Calu3 (cell line): Measurements from ENCODE around the gene TDRD3. TPM values are rescaled to one million over a fixed set of nuclear protein-coding genes. Genes with fewer than 3 reads are reported as not detected.
"Not testable (repeated sequence)": the region's sequence is repeated elsewhere in the genome, so short reads cannot be mapped to it uniquely, and the experiment has no call there.

Experiments
- BruUV-seq: library from RNA; stranded (reverse); fragments of 400-500 nt; replicated peaks from 2 replicates; lab custom pipeline; 2021; lab: Mats Ljungman, UMichigan
- CTCF ChIA-PET: fragments of 300-600 bp; sonication (Branson Sonifier 250); formaldehyde crosslinking; loops from one replicate; lab custom pipeline; 2022; ENCODE audit warnings: antibody characterized with exemption; lab: Charles Lee
- DNase-seq: peaks from one replicate; pipeline ENCODE4 v3.0.0; 2022
- H3K27ac Mint-ChIP-seq: one replicate; pipeline ENCODE4 v1.8.0; 2022; ENCODE audit warnings: mixed read lengths; ENCODE audit not compliant: unreplicated experiment
- H3K27me3 Mint-ChIP-seq: one replicate; pipeline ENCODE4 v1.8.0; 2022; ENCODE audit warnings: mixed read lengths; ENCODE audit not compliant: unreplicated experiment
- H3K36me3 Mint-ChIP-seq: one replicate; pipeline ENCODE4 v1.8.0; 2022; ENCODE audit warnings: mild to moderate bottlenecking, moderate library complexity, mixed read lengths; ENCODE audit not compliant: insufficient read depth, unreplicated experiment
- H3K4me1 Mint-ChIP-seq: one replicate; pipeline ENCODE4 v1.8.0; 2022; ENCODE audit warnings: mild to moderate bottlenecking, low read depth, mixed read lengths; ENCODE audit not compliant: unreplicated experiment
- H3K4me3 Mint-ChIP-seq: one replicate; pipeline ENCODE4 v1.8.0; 2022; ENCODE audit warnings: mild to moderate bottlenecking, low read depth, moderate library complexity, mixed read lengths; ENCODE audit not compliant: unreplicated experiment
- H3K9me3 Mint-ChIP-seq: one replicate; pipeline ENCODE4 v1.8.0; 2022; ENCODE audit warnings: low read depth, mixed read lengths; ENCODE audit not compliant: unreplicated experiment
- intact Hi-C: fragments of 100-400 bp; cut with micrococcal nuclease; formaldehyde crosslinking; loops from one replicate; pipeline ENCODE4 v1.10.0; 2022; ENCODE audit not compliant: unreplicated experiment
- total RNA-seq: library from RNA; stranded (reverse); gene quantifications from 2 replicates; pipeline ENCODE4 v1.2.3, GENCODE V29; 2022
- TF ChIP-seq, protein P1 (sequence below): fragments of 200-600 bp; IDR thresholded peaks from one replicate; pipeline ENCODE4 v1.8.0; 2022; ENCODE audit warnings: antibody characterized with exemption; ENCODE audit not compliant: unreplicated experiment

Gene TDRD3
- total RNA-seq, 1 experiment from 2014 or later = 5.6 TPM

DNA sequence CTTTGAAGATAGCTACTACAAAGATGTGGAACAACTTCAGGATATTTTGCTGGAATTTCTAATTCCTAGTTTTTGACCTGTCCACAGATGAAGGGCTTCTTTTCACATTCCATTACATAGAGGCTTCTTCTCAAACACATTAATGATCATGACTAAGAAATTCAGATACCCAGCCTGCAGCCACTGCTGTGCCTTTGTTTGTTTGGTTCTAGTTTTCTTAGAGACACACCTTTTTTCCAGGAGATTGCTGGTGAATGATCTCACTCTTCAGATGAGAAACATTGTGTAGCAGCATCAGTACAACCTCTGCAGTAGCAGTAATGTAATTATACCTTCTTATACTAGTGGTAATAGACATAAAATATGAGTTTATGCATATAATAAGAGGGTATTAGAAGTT lies 5.0 kb downstream of the TDRD3 start:
- no TSS peak for BruUV-seq
- Mint-ChIP-seq H3K9me3 (no peaks in the 10 kb centered on the region), H3K4me3 (no peak overlapping the region), H3K4me1 (peaks cover 15% of the 10 kb centered on the region), H3K27me3 (no peaks in the 10 kb centered on the region), H3K36me3 (peaks cover 10% of the 10 kb centered on the region), H3K27ac (no peak overlapping the region)
- TF ChIP-seq, protein P1, sequence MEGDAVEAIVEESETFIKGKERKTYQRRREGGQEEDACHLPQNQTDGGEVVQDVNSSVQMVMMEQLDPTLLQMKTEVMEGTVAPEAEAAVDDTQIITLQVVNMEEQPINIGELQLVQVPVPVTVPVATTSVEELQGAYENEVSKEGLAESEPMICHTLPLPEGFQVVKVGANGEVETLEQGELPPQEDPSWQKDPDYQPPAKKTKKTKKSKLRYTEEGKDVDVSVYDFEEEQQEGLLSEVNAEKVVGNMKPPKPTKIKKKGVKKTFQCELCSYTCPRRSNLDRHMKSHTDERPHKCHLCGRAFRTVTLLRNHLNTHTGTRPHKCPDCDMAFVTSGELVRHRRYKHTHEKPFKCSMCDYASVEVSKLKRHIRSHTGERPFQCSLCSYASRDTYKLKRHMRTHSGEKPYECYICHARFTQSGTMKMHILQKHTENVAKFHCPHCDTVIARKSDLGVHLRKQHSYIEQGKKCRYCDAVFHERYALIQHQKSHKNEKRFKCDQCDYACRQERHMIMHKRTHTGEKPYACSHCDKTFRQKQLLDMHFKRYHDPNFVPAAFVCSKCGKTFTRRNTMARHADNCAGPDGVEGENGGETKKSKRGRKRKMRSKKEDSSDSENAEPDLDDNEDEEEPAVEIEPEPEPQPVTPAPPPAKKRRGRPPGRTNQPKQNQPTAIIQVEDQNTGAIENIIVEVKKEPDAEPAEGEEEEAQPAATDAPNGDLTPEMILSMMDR = no peak
- CTCF ChIA-PET = interaction anchor here (0.7 kb wide), 1 partner anchor 58 kb away, joined by 4 read pairs; no protein-coding TSS in a partner anchor
- intact Hi-C loops = no loop called here
- DNase-seq = no peak

DNA sequence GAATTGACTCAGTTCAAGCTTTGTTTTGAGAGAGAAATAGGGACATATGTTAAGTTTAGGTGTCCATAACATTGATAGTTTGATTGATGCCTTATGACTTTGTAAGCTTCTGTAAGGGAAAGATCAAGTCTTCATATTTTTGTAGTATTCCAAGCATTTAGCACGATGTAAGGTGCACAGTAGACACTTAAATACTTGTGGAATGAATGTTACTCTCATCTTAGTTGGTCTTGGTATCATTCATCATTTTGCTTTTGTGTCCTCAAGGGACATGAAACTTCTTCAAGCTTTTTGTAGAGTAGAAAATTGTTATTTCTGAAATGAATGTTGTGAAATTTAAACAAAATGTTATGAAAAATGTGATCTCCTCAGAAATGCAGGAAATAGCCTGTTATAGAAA lies 10.1 kb downstream of the TDRD3 start:
- no TSS peak for BruUV-seq
- DNase-seq = no peak
- intact Hi-C loops = no loop called here
- TF ChIP-seq, protein P1 = no peak
- Mint-ChIP-seq H3K27ac (no peak overlapping the region), H3K27me3 (no peaks in the 10 kb centered on the region), H3K4me3 (no peak overlapping the region), H3K4me1 (no peaks in the 10 kb centered on the region), H3K9me3 (no peaks in the 10 kb centered on the region), H3K36me3 (no peaks in the 10 kb centered on the region)
- CTCF ChIA-PET = no interaction called here

DNA sequence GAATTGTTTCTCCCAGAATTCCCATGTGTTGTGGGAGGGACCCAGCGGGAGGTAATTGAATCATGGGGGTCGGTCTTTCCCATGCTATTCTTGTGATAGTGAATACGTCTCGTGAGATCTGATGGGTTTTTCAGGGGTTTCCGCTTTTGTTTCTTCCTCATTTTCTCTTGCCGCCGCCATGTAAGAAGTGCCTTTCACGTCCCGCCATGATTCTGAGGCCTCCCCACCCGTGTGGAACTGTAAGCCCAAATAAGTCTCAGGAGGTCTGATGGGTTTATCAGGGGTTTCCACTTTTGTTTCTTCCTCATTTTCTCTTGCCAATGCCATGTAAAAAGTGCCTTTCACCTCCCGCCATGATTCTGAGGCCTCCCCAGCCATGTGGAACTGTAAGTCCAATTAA lies 10.8 kb downstream of the TDRD3 start:
- DNase-seq, H3K27me3 Mint-ChIP-seq, H3K27ac Mint-ChIP-seq, CTCF ChIA-PET, H3K9me3 Mint-ChIP-seq, H3K4me1 Mint-ChIP-seq, H3K36me3 Mint-ChIP-seq, H3K4me3 Mint-ChIP-seq, BruUV-seq, intact Hi-C loops: not testable (repeated sequence)

DNA sequence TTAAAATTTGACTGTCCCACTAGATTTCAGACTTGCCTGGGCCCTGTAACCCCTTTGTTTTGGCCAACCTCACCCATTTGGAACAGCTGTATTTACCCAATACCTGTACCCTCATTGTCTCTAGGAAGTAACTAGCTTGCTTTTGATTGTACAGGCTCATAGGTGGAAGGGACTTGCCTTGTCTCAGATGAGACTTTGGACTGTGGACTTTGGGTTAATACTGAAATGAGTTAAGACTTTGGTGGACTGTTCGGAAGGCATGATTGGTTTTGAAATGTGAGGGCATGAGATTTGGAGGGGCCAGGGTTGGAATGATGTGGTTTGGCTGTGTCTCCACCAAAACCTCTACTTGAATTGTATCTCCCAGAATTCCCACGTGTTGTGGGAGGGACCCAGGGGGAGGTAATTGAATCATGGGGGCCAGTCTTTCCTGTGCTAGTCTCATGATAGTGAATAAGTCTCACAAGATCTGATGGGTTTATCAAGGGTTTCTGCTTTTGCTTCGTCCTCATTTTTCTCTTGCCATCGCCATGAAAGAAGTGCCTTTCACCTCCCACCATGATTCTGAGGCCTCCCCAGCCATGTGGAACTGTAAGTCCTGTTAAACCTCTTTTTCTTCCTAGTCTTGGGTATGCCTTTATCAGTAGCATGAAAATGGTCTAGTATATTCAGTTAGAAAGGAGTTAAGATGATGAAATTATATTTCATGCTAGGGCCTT lies 12.7 kb downstream of the TDRD3 start:
- DNase-seq, H3K27me3 Mint-ChIP-seq, H3K36me3 Mint-ChIP-seq, BruUV-seq, intact Hi-C loops, H3K4me1 Mint-ChIP-seq, CTCF ChIA-PET, H3K4me3 Mint-ChIP-seq, H3K27ac Mint-ChIP-seq, H3K9me3 Mint-ChIP-seq: not testable (repeated sequence)

DNA sequence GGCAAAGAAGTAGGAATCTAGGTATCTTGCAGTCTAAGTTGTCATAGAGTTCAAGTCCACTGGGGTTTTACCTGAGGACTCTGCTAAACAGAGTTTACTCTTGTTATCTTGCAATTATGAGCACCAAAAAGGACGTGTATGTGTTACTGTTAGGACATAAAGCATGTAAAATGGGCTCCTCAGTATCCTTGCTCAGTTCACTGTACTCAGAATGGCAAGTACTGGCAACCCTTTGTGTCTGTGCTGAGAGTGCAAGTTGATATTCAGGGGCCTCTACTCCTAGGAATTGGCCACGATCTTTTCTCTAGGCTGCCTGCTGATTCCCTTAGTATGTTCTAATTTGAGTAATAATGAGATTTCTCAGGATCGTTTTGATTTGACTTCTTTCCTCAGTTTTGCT lies 13.3 kb downstream of the TDRD3 start:
- intact Hi-C loops = no loop called here
- Mint-ChIP-seq H3K4me3 (no peak overlapping the region), H3K27me3 (no peaks in the 10 kb centered on the region), H3K27ac (no peak overlapping the region), H3K4me1 (no peaks in the 10 kb centered on the region), H3K9me3 (no peaks in the 10 kb centered on the region), H3K36me3 (no peaks in the 10 kb centered on the region)
- CTCF ChIA-PET = no interaction called here
- no peak for DNase-seq
- BruUV-seq = no TSS peak
- TF ChIP-seq, protein P1 = no peak
